ENCODE results near the gene PRR36.

The PRR36 gene

GRCh38 chr19:7877249-7877836, 3.2 kb upstream of the PRR36 start:
- H3K4me3 ChIP-seq (ENCODE audit: low read length), result no peak overlapping the region

GRCh38 chr19:7874897-7875273, 695 bp upstream of the PRR36 start:
- no peak for TF ChIP-seq CTCF (IDR thresholded peaks at IDR 0.05; ENCODE audit: insufficient read depth, low read depth, low read length, missing control alignments)
- H3K4me3 ChIP-seq (ENCODE audit: low read length), result no peak overlapping the region
- no peak for DNase-seq (ENCODE audit: low read depth)

More at GRCh38 chr19:7877249-7877836, 3.2 kb upstream of the PRR36 start:
- no peak for TF ChIP-seq CTCF (IDR thresholded peaks at IDR 0.05; ENCODE audit: insufficient read depth, low read depth, low read length, missing control alignments)
- DNase-seq (ENCODE audit: low read depth), result no peak

GRCh38 chr19:7873304-7874075, 700 bp downstream of the PRR36 start:
- DNase-seq (ENCODE audit: low read depth), result no peak
- no peak for TF ChIP-seq CTCF (IDR thresholded peaks at IDR 0.05; ENCODE audit: insufficient read depth, low read depth, low read length, missing control alignments)
- H3K4me3 ChIP-seq (ENCODE audit: low read length), result no peak overlapping the region

- no peak overlapping the region for H3K4me3 ChIP-seq (ENCODE audit: low read length)
- DNase-seq (ENCODE audit: low read depth), result no peak
- TF ChIP-seq CTCF (IDR thresholded peaks at IDR 0.05; ENCODE audit: insufficient read depth, low read depth, low read length, missing control alignments), result no peak
Measured at GRCh38 chr19:7872306-7873204, 1.6 kb downstream of the PRR36 start.

- H3K4me3 ChIP-seq (ENCODE audit: low read length), result peak overlapping the region; percentile 34
- peak; percentile 97 for DNase-seq (ENCODE audit: low read depth)
- TF ChIP-seq CTCF (IDR thresholded peaks at IDR 0.05; ENCODE audit: insufficient read depth, low read depth, low read length, missing control alignments), result no peak
Measured at GRCh38 chr19:7871437-7872305, 2.5 kb downstream of the PRR36 start.
